WTC11 (cell line): ENCODE data around the gene TMEM207. TPM values are rescaled to one million over a fixed set of nuclear protein-coding genes. Genes with fewer than 3 reads are reported as not detected.

Experiments
- ATAC-seq: fragments of 200-7000 bp; cut with Tn5 transposase; 2 replicates; pipeline ENCODE4 v1.10.0; 2021; ENCODE audit warnings: mild to moderate bottlenecking, moderate library complexity
- CTCF ChIA-PET: fragments of 300-600 bp; sonication (Branson Sonifier 250); formaldehyde crosslinking; loops from one replicate; lab custom pipeline; 2021; ENCODE audit warnings: antibody characterized with exemption; lab: Charles Lee
- POLR2A ChIA-PET: fragments of 350-600 bp; sonication (Branson Sonifier 250); formaldehyde crosslinking; loops from one replicate; lab custom pipeline; 2021; ENCODE audit warnings: antibody characterized with exemption; lab: Charles Lee
- DNase-seq: peaks from one replicate; pipeline ENCODE4 v3.0.0; 2021; ENCODE audit warnings: low spot score
- H3K27ac Mint-ChIP-seq: 2 replicates; pipeline ENCODE4 v1.8.0; 2021; ENCODE audit warnings: mixed read lengths
- H3K27me3 Mint-ChIP-seq: 2 replicates; pipeline ENCODE4 v1.8.0; 2021; ENCODE audit warnings: low read depth, mild to moderate bottlenecking, moderate library complexity, mixed read lengths
- H3K36me3 Mint-ChIP-seq: 2 replicates; pipeline ENCODE4 v1.8.0; 2021; ENCODE audit warnings: mixed read lengths
- H3K4me1 Mint-ChIP-seq: 2 replicates; pipeline ENCODE4 v1.8.0; 2022; ENCODE audit warnings: mixed read lengths
- H3K4me3 Mint-ChIP-seq: 2 replicates; pipeline ENCODE4 v1.8.0; 2021; ENCODE audit warnings: mild to moderate bottlenecking, moderate library complexity, mixed read lengths
- H3K9me3 Mint-ChIP-seq: 2 replicates; pipeline ENCODE4 v1.8.0; 2021; ENCODE audit warnings: mixed read lengths
- ARID4B ChIP-seq: sonication (generic); formaldehyde crosslinking; IDR thresholded peaks from 2 replicates; pipeline ENCODE4 v1.8.0; 2023; ENCODE audit warnings: missing genetic modification reagents, mild to moderate bottlenecking, borderline replicate concordance
- ATF1 ChIP-seq: sonication (generic); formaldehyde crosslinking; IDR thresholded peaks from 2 replicates; pipeline ENCODE4 v1.8.1; 2023; ENCODE audit warnings: mild to moderate bottlenecking, moderate library complexity, missing genetic modification reagents
- CDX4 ChIP-seq: fragments of 250-450 bp; sonication (Bioruptor Pico); IDR thresholded peaks from 2 replicates; pipeline ENCODE4 v1.9.0; 2021; ENCODE audit warnings: moderate library complexity, mild to moderate bottlenecking, inconsistent platforms, borderline replicate concordance
- ELF4 ChIP-seq: sonication (generic); formaldehyde crosslinking; IDR thresholded peaks from 2 replicates; pipeline ENCODE4 v1.8.1; 2022; ENCODE audit warnings: low read depth, mild to moderate bottlenecking, moderate library complexity, missing genetic modification reagents
- FOXP1 ChIP-seq: sonication (generic); formaldehyde crosslinking; IDR thresholded peaks from 2 replicates; pipeline ENCODE4 v1.8.0; 2022; ENCODE audit warnings: missing genetic modification reagents, mild to moderate bottlenecking, moderate library complexity, borderline replicate concordance
- IRF1 ChIP-seq: sonication (generic); formaldehyde crosslinking; IDR thresholded peaks from 2 replicates; pipeline ENCODE4 v1.8.0; 2023; ENCODE audit warnings: missing genetic modification reagents
- MXD4 ChIP-seq: fragments of 250-450 bp; sonication (Bioruptor Pico); IDR thresholded peaks from 2 replicates; pipeline ENCODE4 v1.8.0; 2021; ENCODE audit warnings: mild to moderate bottlenecking, moderate library complexity, borderline replicate concordance
- MYBL2 ChIP-seq: sonication (generic); formaldehyde crosslinking; IDR thresholded peaks from 2 replicates; pipeline ENCODE4 v1.8.1; 2023; ENCODE audit warnings: mild to moderate bottlenecking, moderate library complexity, missing genetic modification reagents
- NR1H2 ChIP-seq: sonication (generic); formaldehyde crosslinking; IDR thresholded peaks from 2 replicates; pipeline ENCODE4 v1.9.0; 2021; ENCODE audit warnings: mild to moderate bottlenecking, moderate library complexity, missing genetic modification reagents
- RORB ChIP-seq: fragments of 250-450 bp; sonication (Bioruptor Pico); IDR thresholded peaks from 2 replicates; pipeline ENCODE4 v1.9.0; 2021; ENCODE audit warnings: mild to moderate bottlenecking
- SMAD3 ChIP-seq: sonication (generic); formaldehyde crosslinking; IDR thresholded peaks from 2 replicates; pipeline ENCODE4 v1.8.0; 2022; ENCODE audit warnings: missing genetic modification reagents, mild to moderate bottlenecking, borderline replicate concordance
- TEAD4 ChIP-seq: sonication (generic); formaldehyde crosslinking; IDR thresholded peaks from 2 replicates; pipeline ENCODE4 v1.8.0; 2022; ENCODE audit warnings: mild to moderate bottlenecking, missing genetic modification reagents
- USF1 ChIP-seq: sonication (generic); formaldehyde crosslinking; IDR thresholded peaks from 2 replicates; pipeline ENCODE4 v1.8.0; 2022; ENCODE audit warnings: mild to moderate bottlenecking, missing genetic modification reagents
- ZBTB21 ChIP-seq: sonication (generic); formaldehyde crosslinking; IDR thresholded peaks from 2 replicates; pipeline ENCODE4 v1.8.1; 2023; ENCODE audit warnings: mild to moderate bottlenecking, missing genetic modification reagents, borderline replicate concordance
- ZBTB43 ChIP-seq: sonication (generic); formaldehyde crosslinking; IDR thresholded peaks from 2 replicates; pipeline ENCODE4 v1.8.1; 2023; ENCODE audit warnings: mild to moderate bottlenecking, missing genetic modification reagents
- ZNF232 ChIP-seq: sonication (generic); formaldehyde crosslinking; IDR thresholded peaks from 2 replicates; pipeline ENCODE4 v1.8.0; 2022; ENCODE audit warnings: mild to moderate bottlenecking, missing genetic modification reagents
- ZNF281 ChIP-seq: sonication (generic); formaldehyde crosslinking; IDR thresholded peaks from 2 replicates; pipeline ENCODE4 v1.8.0; 2023; ENCODE audit warnings: mild to moderate bottlenecking, missing genetic modification reagents
- ZNF396 ChIP-seq: fragments of 250-450 bp; sonication (Bioruptor Pico); IDR thresholded peaks from 2 replicates; pipeline ENCODE4 v1.8.0; 2021; ENCODE audit warnings: mild to moderate bottlenecking, moderate library complexity, borderline replicate concordance
- ZNF423 ChIP-seq: fragments of 250-450 bp; sonication (Bioruptor Pico); IDR thresholded peaks from 2 replicates; pipeline ENCODE4 v2.1.2; 2022; ENCODE audit warnings: mild to moderate bottlenecking, moderate library complexity
- ZNF425 ChIP-seq: fragments of 250-450 bp; sonication (Bioruptor Pico); conservative IDR thresholded peaks from 2 replicates; pipeline ENCODE4 v1.9.0; 2021; ENCODE audit warnings: mild to moderate bottlenecking
- ZNF512 ChIP-seq: sonication (generic); formaldehyde crosslinking; IDR thresholded peaks from 2 replicates; pipeline ENCODE4 v1.8.1; 2022; ENCODE audit warnings: missing genetic modification reagents, borderline replicate concordance
- total RNA-seq: library from RNA; stranded (reverse); gene quantifications from 3 replicates; pipeline ENCODE4 v1.2.3, GENCODE V29; 2021

The TMEM207 gene
- total RNA-seq, 1 experiment from 2014 or later, result not detected

GRCh38 chr3:190443257-190443656 lies 6.4 kb downstream of the TMEM207 start:
- Mint-ChIP-seq H3K4me3 (no peak overlapping the region), H3K4me1 (no peaks in the 10 kb centered on the region), H3K36me3 (no peaks in the 10 kb centered on the region), H3K9me3 (no peaks in the 10 kb centered on the region), H3K27me3 (no peaks in the 10 kb centered on the region), H3K27ac (no peak overlapping the region)
- ATAC-seq (peak; percentile 34; the same call in 1 of the 2 replicates), DNase-seq (no peak)
- TF ChIP-seq USF1 (CRISPR knock-in tag) (no peak), NR1H2 (CRISPR knock-in tag) (no peak), ZNF425 (CRISPR knock-in tag) (no peak), ELF4 (CRISPR knock-in tag) (no peak), IRF1 (CRISPR knock-in tag) (no peak), ZNF423 (CRISPR knock-in tag) (no peak), SMAD3 (CRISPR knock-in tag) (no peak), FOXP1 (no peak), ZNF512 (CRISPR knock-in tag) (no peak), TEAD4 (CRISPR knock-in tag) (no peak), ZNF232 (CRISPR knock-in tag) (no peak), ATF1 (CRISPR knock-in tag) (no peak)
- ChIA-PET POLR2A (no interaction called here), CTCF (interaction anchor here (0.6 to 2.5 kb wide), 19 partner anchors 8 to 1171 kb away, joined by 3 to 20 read pairs (median 4); partner anchors contain the start of genes CLDN1 and IL1RAP)

- no peaks in the 10 kb centered on the region for H3K36me3 Mint-ChIP-seq
- ATAC-seq, result no peak
- no peaks in the 10 kb centered on the region for H3K27me3 Mint-ChIP-seq
- TF ChIP-seq ZNF281 (CRISPR knock-in tag) (no peak), MXD4 (no peak), ZNF396 (no peak), ZBTB21 (CRISPR knock-in tag) (no peak), MYBL2 (CRISPR knock-in tag) (no peak), ZBTB43 (CRISPR knock-in tag) (no peak), RORB (CRISPR knock-in tag) (no peak), ARID4B (CRISPR knock-in tag) (no peak), NR1H2 (CRISPR knock-in tag) (no peak), CDX4 (CRISPR knock-in tag) (no peak)
- no peak for DNase-seq
- no peaks in the 10 kb centered on the region for H3K4me1 Mint-ChIP-seq
- no peak overlapping the region for H3K4me3 Mint-ChIP-seq
- H3K9me3 Mint-ChIP-seq, result peaks cover 1% of the 10 kb centered on the region
- POLR2A ChIA-PET, result no interaction called here
- CTCF ChIA-PET, result no interaction called here
- no peak overlapping the region for H3K27ac Mint-ChIP-seq
Measured at GRCh38 chr3:190442240-190442639, 7.5 kb downstream of the TMEM207 start.
